SJSA1 (cell line): Measurements from ENCODE around the gene PIKFYVE. TPM values are rescaled to one million over a fixed set of nuclear protein-coding genes. Genes with fewer than 3 reads are reported as not detected.
"Not testable (repeated sequence)": the region's sequence is repeated elsewhere in the genome, so short reads cannot be mapped to it uniquely, and the experiment has no call there.

Source experiments
- DNase-seq, 2 experiments: peaks; one replicate each; pipeline ENCODE4 v3.0.0-alpha.2; 2015 to 2020; ENCODE audit warnings: low spot score in 2 of 2, low read depth in 1 of 2
- H3K27ac ChIP-seq: fragments of 250-450 bp; sonication (Bioruptor Pico); 2 replicates; pipeline ENCODE4 v1.5.1; 2020; ENCODE audit warnings: mild to moderate bottlenecking, moderate library complexity
- H3K27me3 ChIP-seq: fragments of 250-450 bp; sonication (Bioruptor Pico); replicated peaks from 2 replicates; pipeline ENCODE4 v1.5.1; 2020; ENCODE audit warnings: mild to moderate bottlenecking, moderate library complexity
- H3K36me3 ChIP-seq: fragments of 250-450 bp; sonication (Bioruptor Pico); 2 replicates; pipeline ENCODE4 v1.5.1; 2020; ENCODE audit warnings: mild to moderate bottlenecking
- H3K4me1 ChIP-seq: fragments of 250-450 bp; sonication (Bioruptor Pico); replicated peaks from 2 replicates; pipeline ENCODE4 v1.6.1; 2021; ENCODE audit warnings: mild to moderate bottlenecking
- H3K4me3 ChIP-seq: fragments of 250-450 bp; sonication (Bioruptor Pico); 2 replicates; pipeline ENCODE4 v1.5.1; 2020; ENCODE audit warnings: mild to moderate bottlenecking
- H3K9me3 ChIP-seq: fragments of 250-450 bp; sonication (Bioruptor Pico); replicated peaks from 2 replicates; pipeline ENCODE4 v1.5.1; 2020; ENCODE audit warnings: mild to moderate bottlenecking
- total RNA-seq: library from RNA; depleted of rRNA; stranded (reverse); fragments of >200 nt; shearing (Covaris generic); gene quantifications from 2 replicates; pipeline ENCODE4 v1.2.3, GENCODE V29; 2014; rRNA removed

PIKFYVE gene
- total RNA-seq = 17.9 and 27.3 TPM in 2 replicates

GRCh38 chr2:208265801-208266552 is at the start of gene PIKFYVE:
Gene PIKFYVE (plus strand): TSS chr2:208266255. CDS start chr2:208271520, 5,265 bp downstream.
- H3K27ac ChIP-seq = peak within 1 kb of the TSS; percentile 84
- peak; percentile 97 for DNase-seq

GRCh38 chr2:208221873-208222272 is 44.2 kb upstream of the PIKFYVE start:
- H3K27me3 ChIP-seq, H3K27ac ChIP-seq, H3K4me1 ChIP-seq, DNase-seq, H3K36me3 ChIP-seq, H3K4me3 ChIP-seq, H3K9me3 ChIP-seq: not testable (repeated sequence)

More at GRCh38 chr2:208265801-208266552, at the start of gene PIKFYVE:
- no peaks in the 10 kb centered on the region for H3K27me3 ChIP-seq
- no peaks in the 10 kb centered on the region; the same call in 1 of the 2 replicates for H3K36me3 ChIP-seq
- peak within 1 kb of the TSS; percentile 73 for H3K4me3 ChIP-seq
- H3K9me3 ChIP-seq = no peaks in the 10 kb centered on the region
- peaks cover 9% of the 10 kb centered on the region for H3K4me1 ChIP-seq

GRCh38 chr2:208222351-208222750 is 43.7 kb upstream of the PIKFYVE start:
- Histone ChIP-seq H3K9me3 (no peaks in the 10 kb centered on the region), H3K4me1 (no peaks in the 10 kb centered on the region), H3K27me3 (no peaks in the 10 kb centered on the region), H3K4me3 (no peak overlapping the region), H3K27ac (no peak overlapping the region), H3K36me3 (no peaks in the 10 kb centered on the region)
- no peak for DNase-seq

GRCh38 chr2:208224802-208225201 is 41.3 kb upstream of the PIKFYVE start:
- no peaks in the 10 kb centered on the region for H3K27me3 ChIP-seq
- H3K27ac ChIP-seq = no peak overlapping the region
- no peak for DNase-seq
- H3K9me3 ChIP-seq = no peaks in the 10 kb centered on the region
- no peaks in the 10 kb centered on the region for H3K36me3 ChIP-seq
- no peak overlapping the region for H3K4me3 ChIP-seq
- H3K4me1 ChIP-seq = no peaks in the 10 kb centered on the region

GRCh38 chr2:208227581-208228232 is 38.3 kb upstream of the PIKFYVE start:
- H3K27ac ChIP-seq = no peak overlapping the region

GRCh38 chr2:208228476-208228875 is 37.6 kb upstream of the PIKFYVE start:
- Histone ChIP-seq H3K4me3 (no peak overlapping the region), H3K9me3 (peaks cover 4% of the 10 kb centered on the region; the same call in 1 of the 2 replicates), H3K27me3 (no peaks in the 10 kb centered on the region), H3K4me1 (no peaks in the 10 kb centered on the region), H3K36me3 (no peaks in the 10 kb centered on the region), H3K27ac (no peak overlapping the region)
- DNase-seq = no peak

More at GRCh38 chr2:208227581-208228232, 38.3 kb upstream of the PIKFYVE start:
- Histone ChIP-seq H3K27me3 (no peaks in the 10 kb centered on the region), H3K4me3 (no peak overlapping the region), H3K36me3 (no peaks in the 10 kb centered on the region), H3K4me1 (no peaks in the 10 kb centered on the region), H3K9me3 (peaks cover 4% of the 10 kb centered on the region; the same call in 1 of the 2 replicates)
- DNase-seq = no peak

- Histone ChIP-seq H3K9me3 (peaks cover 4% of the 10 kb centered on the region; the same call in 1 of the 2 replicates), H3K4me3 (no peak overlapping the region), H3K36me3 (peaks cover 24% of the 10 kb centered on the region), H3K27ac (no peak overlapping the region), H3K27me3 (no peaks in the 10 kb centered on the region), H3K4me1 (no peaks in the 10 kb centered on the region)
- no peak for DNase-seq
These were observed 31.3 kb upstream of the PIKFYVE start for GRCh38 chr2:208234786-208235185.

GRCh38 chr2:208235860-208236259 is 30.2 kb upstream of the PIKFYVE start:
- no peak for DNase-seq
- H3K36me3 ChIP-seq = peaks cover 29% of the 10 kb centered on the region
- peaks cover 4% of the 10 kb centered on the region; the same call in 1 of the 2 replicates for H3K9me3 ChIP-seq
- H3K4me1 ChIP-seq = no peaks in the 10 kb centered on the region
- H3K4me3 ChIP-seq = no peak overlapping the region
- no peaks in the 10 kb centered on the region for H3K27me3 ChIP-seq
- H3K27ac ChIP-seq = no peak overlapping the region

- no peaks in the 10 kb centered on the region for H3K4me1 ChIP-seq
- no peak overlapping the region for H3K27ac ChIP-seq
- H3K36me3 ChIP-seq = peaks cover 58% of the 10 kb centered on the region
- no peak for DNase-seq
- H3K9me3 ChIP-seq = no peaks in the 10 kb centered on the region
- no peaks in the 10 kb centered on the region for H3K27me3 ChIP-seq
- no peak overlapping the region for H3K4me3 ChIP-seq
These were observed 26.1 kb upstream of the PIKFYVE start for GRCh38 chr2:208239770-208240493.

- no peaks in the 10 kb centered on the region for H3K27me3 ChIP-seq
- H3K4me1 ChIP-seq = no peaks in the 10 kb centered on the region
- H3K4me3 ChIP-seq = no peak overlapping the region
- peaks cover 61% of the 10 kb centered on the region for H3K36me3 ChIP-seq
- H3K27ac ChIP-seq = no peak overlapping the region
- no peaks in the 10 kb centered on the region for H3K9me3 ChIP-seq
- no peak for DNase-seq
These were observed 25.3 kb upstream of the PIKFYVE start for GRCh38 chr2:208240619-208241209.

GRCh38 chr2:208244422-208244821 is 21.6 kb upstream of the PIKFYVE start:
- Histone ChIP-seq H3K9me3 (no peaks in the 10 kb centered on the region), H3K27me3 (no peaks in the 10 kb centered on the region), H3K4me1 (no peaks in the 10 kb centered on the region), H3K4me3 (no peak overlapping the region), H3K36me3 (peaks cover 59% of the 10 kb centered on the region), H3K27ac (no peak overlapping the region)
- DNase-seq = no peak

- H3K36me3 ChIP-seq = peaks cover 57% of the 10 kb centered on the region
- H3K4me3 ChIP-seq = no peak overlapping the region
- no peak overlapping the region for H3K27ac ChIP-seq
- no peaks in the 10 kb centered on the region for H3K9me3 ChIP-seq
- no peaks in the 10 kb centered on the region for H3K27me3 ChIP-seq
- peaks cover 4% of the 10 kb centered on the region for H3K4me1 ChIP-seq
- DNase-seq = no peak
These were observed 20.3 kb upstream of the PIKFYVE start for GRCh38 chr2:208245746-208246145.

- Histone ChIP-seq H3K36me3 (peaks cover 56% of the 10 kb centered on the region), H3K4me1 (peaks cover 22% of the 10 kb centered on the region), H3K9me3 (no peaks in the 10 kb centered on the region), H3K27me3 (no peaks in the 10 kb centered on the region), H3K27ac (no peak overlapping the region), H3K4me3 (no peak overlapping the region)
- no peak for DNase-seq
These were observed 17.5 kb upstream of the PIKFYVE start for GRCh38 chr2:208248601-208249000.
